T-helper 2 cell treated with Interferon-gamma antibody and Interleukin-4, amounts not matched to agents 5 μg/mL and 100 μg/mL, for 36 hours (primary cell): Measurements from ENCODE around the gene FOXJ3.

Source experiments
- DNase-seq: peaks from one replicate; pipeline ENCODE4 v3.0.0; 2021; ENCODE audit warnings: low spot score
- H3K27ac Mint-ChIP-seq: one replicate; pipeline ENCODE4 v1.8.0; 2021; ENCODE audit warnings: mild to moderate bottlenecking, mixed read lengths
- H3K27me3 Mint-ChIP-seq: one replicate; pipeline ENCODE4 v1.8.0; 2021; ENCODE audit warnings: low read depth, mixed read lengths
- H3K36me3 Mint-ChIP-seq: one replicate; pipeline ENCODE4 v1.8.0; 2021; ENCODE audit warnings: low read depth, mixed read lengths
- H3K4me1 Mint-ChIP-seq: one replicate; pipeline ENCODE4 v1.8.0; 2021; ENCODE audit warnings: low read depth, mixed read lengths
- H3K4me3 Mint-ChIP-seq: one replicate; pipeline ENCODE4 v1.8.0; 2022; ENCODE audit warnings: mild to moderate bottlenecking, moderate library complexity, mixed read lengths
- H3K9me3 Mint-ChIP-seq: one replicate; pipeline ENCODE4 v1.8.0; 2021; ENCODE audit warnings: mixed read lengths

FOXJ3 gene

GRCh38 chr1:42175314-42176054, 159.6 kb downstream of the FOXJ3 start:
- Mint-ChIP-seq H3K27ac (no peak overlapping the region), H3K4me3 (no peak overlapping the region), H3K27me3 (no peaks in the 10 kb centered on the region), H3K36me3 (peaks cover 3% of the 10 kb centered on the region), H3K9me3 (no peaks in the 10 kb centered on the region), H3K4me1 (no peaks in the 10 kb centered on the region)
- no peak for DNase-seq

- H3K4me1 Mint-ChIP-seq: no peaks in the 10 kb centered on the region
- H3K27ac Mint-ChIP-seq: no peak overlapping the region
- no peak overlapping the region for H3K4me3 Mint-ChIP-seq
- H3K27me3 Mint-ChIP-seq: no peaks in the 10 kb centered on the region
- H3K36me3 Mint-ChIP-seq: peaks cover 2% of the 10 kb centered on the region
- H3K9me3 Mint-ChIP-seq: no peaks in the 10 kb centered on the region
- no peak for DNase-seq
These were observed 160.9 kb downstream of the FOXJ3 start for GRCh38 chr1:42173961-42174735.

GRCh38 chr1:42173155-42173933, 161.7 kb downstream of the FOXJ3 start:
- no peak overlapping the region for H3K27ac Mint-ChIP-seq
- H3K27me3 Mint-ChIP-seq: no peaks in the 10 kb centered on the region
- no peaks in the 10 kb centered on the region for H3K4me1 Mint-ChIP-seq
- no peak overlapping the region for H3K4me3 Mint-ChIP-seq
- H3K9me3 Mint-ChIP-seq: no peaks in the 10 kb centered on the region
- DNase-seq: peak; percentile 54
- H3K36me3 Mint-ChIP-seq: peaks cover 2% of the 10 kb centered on the region

GRCh38 chr1:42172381-42173133, 162.5 kb downstream of the FOXJ3 start:
- Mint-ChIP-seq H3K4me3 (no peak overlapping the region), H3K9me3 (no peaks in the 10 kb centered on the region), H3K27ac (no peak overlapping the region), H3K27me3 (no peaks in the 10 kb centered on the region), H3K4me1 (no peaks in the 10 kb centered on the region), H3K36me3 (peaks cover under 1% of the 10 kb centered on the region)
- no peak for DNase-seq

GRCh38 chr1:42171679-42172266, 163.3 kb downstream of the FOXJ3 start:
- H3K27me3 Mint-ChIP-seq: no peaks in the 10 kb centered on the region
- H3K4me1 Mint-ChIP-seq: no peaks in the 10 kb centered on the region
- H3K36me3 Mint-ChIP-seq: no peaks in the 10 kb centered on the region
- H3K4me3 Mint-ChIP-seq: no peak overlapping the region
- H3K27ac Mint-ChIP-seq: no peak overlapping the region
- DNase-seq: no peak
- H3K9me3 Mint-ChIP-seq: no peaks in the 10 kb centered on the region

GRCh38 chr1:42170779-42171621, 164.0 kb downstream of the FOXJ3 start:
- H3K4me3 Mint-ChIP-seq: no peak overlapping the region

GRCh38 chr1:42168763-42169162, 166.3 kb downstream of the FOXJ3 start:
- H3K4me3 Mint-ChIP-seq: no peak overlapping the region
- H3K36me3 Mint-ChIP-seq: no peaks in the 10 kb centered on the region
- no peak overlapping the region for H3K27ac Mint-ChIP-seq
- H3K4me1 Mint-ChIP-seq: no peaks in the 10 kb centered on the region
- no peaks in the 10 kb centered on the region for H3K27me3 Mint-ChIP-seq
- no peaks in the 10 kb centered on the region for H3K9me3 Mint-ChIP-seq
- DNase-seq: no peak

More at GRCh38 chr1:42170779-42171621, 164.0 kb downstream of the FOXJ3 start:
- DNase-seq: no peak
- Mint-ChIP-seq H3K9me3 (no peaks in the 10 kb centered on the region), H3K4me1 (no peaks in the 10 kb centered on the region), H3K27ac (no peak overlapping the region), H3K27me3 (no peaks in the 10 kb centered on the region), H3K36me3 (no peaks in the 10 kb centered on the region)

- no peaks in the 10 kb centered on the region for H3K27me3 Mint-ChIP-seq
- no peaks in the 10 kb centered on the region for H3K9me3 Mint-ChIP-seq
- no peaks in the 10 kb centered on the region for H3K4me1 Mint-ChIP-seq
- H3K4me3 Mint-ChIP-seq: no peak overlapping the region
- no peak for DNase-seq
- no peak overlapping the region for H3K27ac Mint-ChIP-seq
- no peaks in the 10 kb centered on the region for H3K36me3 Mint-ChIP-seq
These were observed 166.7 kb downstream of the FOXJ3 start for GRCh38 chr1:42168391-42168670.

- Mint-ChIP-seq H3K4me3 (no peak overlapping the region), H3K9me3 (no peaks in the 10 kb centered on the region), H3K27me3 (no peaks in the 10 kb centered on the region), H3K4me1 (no peaks in the 10 kb centered on the region), H3K27ac (peak overlapping the region; percentile 74), H3K36me3 (no peaks in the 10 kb centered on the region)
- no peak for DNase-seq
These were observed 167.2 kb downstream of the FOXJ3 start for GRCh38 chr1:42167611-42168390.

- H3K4me3 Mint-ChIP-seq: no peak overlapping the region
- H3K4me1 Mint-ChIP-seq: no peaks in the 10 kb centered on the region
- H3K27ac Mint-ChIP-seq: no peak overlapping the region
- no peaks in the 10 kb centered on the region for H3K36me3 Mint-ChIP-seq
- no peak for DNase-seq
- peaks cover 1% of the 10 kb centered on the region for H3K27me3 Mint-ChIP-seq
- peaks cover 11% of the 10 kb centered on the region for H3K9me3 Mint-ChIP-seq
These were observed 169.4 kb downstream of the FOXJ3 start for GRCh38 chr1:42165511-42166210.

GRCh38 chr1:42164551-42165420, 170.2 kb downstream of the FOXJ3 start, which contains the start of gene GUCA2A:
TSS of gene GUCA2A (minus strand) at chr1:42164745. CDS start at chr1:42164712, 33 bp downstream.
- Mint-ChIP-seq H3K27me3 (peaks cover 4% of the 10 kb centered on the region), H3K36me3 (no peaks in the 10 kb centered on the region), H3K9me3 (peaks cover 20% of the 10 kb centered on the region), H3K4me1 (no peaks in the 10 kb centered on the region), H3K4me3 (no peak within 1 kb of the TSS), H3K27ac (no peak within 1 kb of the TSS)
- DNase-seq: no peak
